ENCODE results near the gene MIEF1.

The MIEF1 gene

GRCh38 chr22:39528681-39529486 is 26.8 kb downstream of the MIEF1 start:
- no peak for TF ChIP-seq POLR2AphosphoS5 (IDR thresholded peaks at IDR 0.05; ENCODE audit: low read depth, low read length)
- TF ChIP-seq TAF1 (IDR thresholded peaks at IDR 0.05; ENCODE audit: borderline replicate concordance, low read depth, low read length) = 0 out of 2 replicates have a peak, but pooled peaks have one; percentile 43
- TF ChIP-seq POLR2A (IDR thresholded peaks at IDR 0.05; ENCODE audit: low read depth, low read length) = peak; percentile 22
- FAIRE-seq (peak; percentile 97), DNase-seq (ENCODE audit: insufficient read length) (peak; percentile 70)

- no peak for FAIRE-seq
- TF ChIP-seq POLR2A (IDR thresholded peaks at IDR 0.05; ENCODE audit: low read depth, low read length) (no peak), POLR2AphosphoS5 (IDR thresholded peaks at IDR 0.05; ENCODE audit: low read depth, low read length) (no peak), TAF1 (IDR thresholded peaks at IDR 0.05; ENCODE audit: borderline replicate concordance, low read depth, low read length) (0 out of 2 replicates have a peak, but pooled peaks have one; percentile 2)
- no peak for DNase-seq (ENCODE audit: insufficient read length)
These were observed 27.4 kb downstream of the MIEF1 start for GRCh38 chr22:39529487-39529851.

GRCh38 chr22:39530116-39530515 is 28.0 kb downstream of the MIEF1 start:
- FAIRE-seq (no peak), DNase-seq (ENCODE audit: insufficient read length) (no peak)
- TF ChIP-seq TAF1 (IDR thresholded peaks at IDR 0.05; ENCODE audit: borderline replicate concordance, low read depth, low read length) (no peak), POLR2AphosphoS5 (IDR thresholded peaks at IDR 0.05; ENCODE audit: low read depth, low read length) (no peak), POLR2A (IDR thresholded peaks at IDR 0.05; ENCODE audit: low read depth, low read length) (no peak)

GRCh38 chr22:39530692-39531331 is 28.7 kb downstream of the MIEF1 start:
- TF ChIP-seq TAF1 (IDR thresholded peaks at IDR 0.05; ENCODE audit: borderline replicate concordance, low read depth, low read length) (no peak), POLR2A (IDR thresholded peaks at IDR 0.05; ENCODE audit: low read depth, low read length) (no peak), POLR2AphosphoS5 (IDR thresholded peaks at IDR 0.05; ENCODE audit: low read depth, low read length) (no peak)
- DNase-seq (ENCODE audit: insufficient read length) = no peak
- no peak for FAIRE-seq

- TF ChIP-seq POLR2A (IDR thresholded peaks at IDR 0.05; ENCODE audit: low read depth, low read length) = peak; percentile 96
- TF ChIP-seq TAF1 (IDR thresholded peaks at IDR 0.05; ENCODE audit: borderline replicate concordance, low read depth, low read length) = peak; percentile 65; the same call in 1 of the 2 replicates
- peak; percentile 93 for TF ChIP-seq POLR2AphosphoS5 (IDR thresholded peaks at IDR 0.05; ENCODE audit: low read depth, low read length)
- peak; percentile 100 for FAIRE-seq
These were observed 30.4 kb downstream of the MIEF1 start, which contains the start of gene RPS19BP1 for GRCh38 chr22:39532215-39533073. TSS of gene RPS19BP1 (minus strand) at chr22:39532748. CDS start at chr22:39532738, 10 bp downstream.

GRCh38 chr22:39534092-39534506 is 32.0 kb downstream of the MIEF1 start:
- DNase-seq (ENCODE audit: insufficient read length) (no peak), FAIRE-seq (no peak)
- TF ChIP-seq POLR2AphosphoS5 (IDR thresholded peaks at IDR 0.05; ENCODE audit: low read depth, low read length) = no peak
- TF ChIP-seq POLR2A (IDR thresholded peaks at IDR 0.05; ENCODE audit: low read depth, low read length) = no peak
- TF ChIP-seq TAF1 (IDR thresholded peaks at IDR 0.05; ENCODE audit: borderline replicate concordance, low read depth, low read length) = no peak

More at GRCh38 chr22:39532215-39533073, 30.4 kb downstream of the MIEF1 start, which contains the start of gene RPS19BP1:
- DNase-seq (ENCODE audit: insufficient read length) = peak; percentile 93

GRCh38 chr22:39534591-39535356 is 32.7 kb downstream of the MIEF1 start:
- peak; percentile 76 for DNase-seq (ENCODE audit: insufficient read length)
- FAIRE-seq = peak; percentile 87
- TF ChIP-seq POLR2A (IDR thresholded peaks at IDR 0.05; ENCODE audit: low read depth, low read length) (no peak), POLR2AphosphoS5 (IDR thresholded peaks at IDR 0.05; ENCODE audit: low read depth, low read length) (no peak), TAF1 (IDR thresholded peaks at IDR 0.05; ENCODE audit: borderline replicate concordance, low read depth, low read length) (no peak)

GRCh38 chr22:39535357-39535725 is 33.3 kb downstream of the MIEF1 start:
- DNase-seq (ENCODE audit: insufficient read length) (no peak), FAIRE-seq (no peak)
- no peak for TF ChIP-seq POLR2AphosphoS5 (IDR thresholded peaks at IDR 0.05; ENCODE audit: low read depth, low read length)
- TF ChIP-seq TAF1 (IDR thresholded peaks at IDR 0.05; ENCODE audit: borderline replicate concordance, low read depth, low read length) = no peak
- TF ChIP-seq POLR2A (IDR thresholded peaks at IDR 0.05; ENCODE audit: low read depth, low read length) = no peak

GRCh38 chr22:39535831-39536449 is 33.9 kb downstream of the MIEF1 start:
- no peak for DNase-seq (ENCODE audit: insufficient read length)
- TF ChIP-seq TAF1 (IDR thresholded peaks at IDR 0.05; ENCODE audit: borderline replicate concordance, low read depth, low read length) (no peak), POLR2AphosphoS5 (IDR thresholded peaks at IDR 0.05; ENCODE audit: low read depth, low read length) (no peak), POLR2A (IDR thresholded peaks at IDR 0.05; ENCODE audit: low read depth, low read length) (no peak)
- FAIRE-seq = no peak

- FAIRE-seq = no peak
- no peak for DNase-seq (ENCODE audit: insufficient read length)
- no peak for TF ChIP-seq TAF1 (IDR thresholded peaks at IDR 0.05; ENCODE audit: borderline replicate concordance, low read depth, low read length)
- no peak for TF ChIP-seq POLR2A (IDR thresholded peaks at IDR 0.05; ENCODE audit: low read depth, low read length)
- no peak for TF ChIP-seq POLR2AphosphoS5 (IDR thresholded peaks at IDR 0.05; ENCODE audit: low read depth, low read length)
These were observed 34.6 kb downstream of the MIEF1 start for GRCh38 chr22:39536711-39537110.

Measured in GM12892 (cell line).